GM21423 (cell line): ENCODE data around the gene AGTR1.
"Not testable (repeated sequence)": the region's sequence is repeated elsewhere in the genome, so short reads cannot be mapped to it uniquely, and the experiment has no call there.

ENCODE experiments used
- ATAC-seq: cut with Tn5 transposase; IDR thresholded peaks from one replicate; pipeline ENCODE4 v1.9.1; 2021; ENCODE audit warnings: mild to moderate bottlenecking, moderate library complexity; ENCODE audit not compliant: unreplicated experiment

The AGTR1 gene

DNA sequence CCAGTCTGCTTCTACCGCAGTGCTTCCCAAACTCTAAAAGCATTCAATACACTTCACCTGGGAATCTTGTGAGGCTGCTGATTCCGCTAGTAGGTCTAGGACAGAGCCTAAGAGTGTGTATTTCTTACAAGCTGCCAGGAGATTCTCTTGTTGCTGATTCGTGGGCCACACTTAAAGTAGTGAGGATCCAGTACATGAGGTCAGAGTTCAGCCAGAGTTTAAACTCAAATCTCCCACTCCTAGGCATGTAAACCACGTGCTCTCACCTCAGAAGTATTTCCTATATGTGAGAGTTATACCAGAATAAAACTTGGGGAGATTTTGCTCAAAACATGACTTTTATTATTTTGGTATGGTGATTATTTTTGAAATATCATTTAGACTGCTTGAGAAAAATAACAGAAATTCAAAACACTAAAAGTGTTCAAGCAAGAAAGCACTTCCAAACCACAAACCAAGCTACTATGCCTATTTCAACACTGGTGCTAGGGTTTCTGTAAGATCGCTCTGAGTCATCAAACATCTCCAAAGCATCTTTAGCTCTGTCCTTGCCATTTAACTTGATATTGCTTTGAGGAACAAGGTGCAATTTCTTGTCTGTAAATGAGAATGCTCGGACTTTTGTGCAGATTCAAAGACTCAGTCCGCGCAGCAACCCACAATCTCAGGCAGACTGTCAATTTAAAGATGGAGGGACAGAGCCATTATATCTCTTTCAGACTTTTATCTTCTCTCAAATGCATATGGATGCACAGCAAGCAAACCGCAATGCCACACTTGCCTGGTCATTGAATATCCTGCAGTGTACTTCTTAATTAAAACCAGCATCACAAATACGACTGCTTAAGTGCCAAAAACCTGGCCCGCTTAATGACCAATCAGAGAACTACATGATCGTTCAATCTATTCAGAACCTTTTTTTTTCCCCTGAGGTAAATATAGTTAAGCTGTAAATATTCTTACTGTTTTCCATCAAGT lies 59.8 kb downstream of the AGTR1 start:
- ATAC-seq, result no peak

DNA sequence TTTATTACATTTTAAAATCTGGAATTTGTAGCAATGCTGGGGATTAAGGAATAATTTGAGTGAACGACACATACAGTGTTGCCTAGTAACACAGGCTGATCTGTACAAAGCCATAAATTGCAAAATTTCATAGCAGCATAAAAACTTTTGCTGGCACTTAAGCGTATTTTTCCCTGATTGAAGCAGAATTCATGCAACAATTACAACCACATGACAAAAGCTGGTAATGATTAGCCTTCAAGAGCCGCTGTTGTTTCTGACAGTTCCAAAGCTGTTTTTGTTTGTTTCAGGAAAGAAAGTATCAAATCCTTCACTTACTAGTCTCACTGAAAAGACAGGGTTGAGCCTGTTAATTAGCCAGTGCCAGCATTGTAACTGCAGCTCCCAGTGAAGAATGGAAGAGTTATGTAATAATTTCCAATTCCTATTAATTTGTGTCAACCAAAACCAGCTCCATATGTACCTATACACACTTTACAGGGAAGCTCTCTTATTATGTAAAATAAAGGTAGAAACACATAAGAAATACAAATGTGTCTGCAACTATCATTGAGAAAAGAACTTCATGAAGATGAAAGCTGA lies 60.7 kb downstream of the AGTR1 start:
- no peak for ATAC-seq

DNA sequence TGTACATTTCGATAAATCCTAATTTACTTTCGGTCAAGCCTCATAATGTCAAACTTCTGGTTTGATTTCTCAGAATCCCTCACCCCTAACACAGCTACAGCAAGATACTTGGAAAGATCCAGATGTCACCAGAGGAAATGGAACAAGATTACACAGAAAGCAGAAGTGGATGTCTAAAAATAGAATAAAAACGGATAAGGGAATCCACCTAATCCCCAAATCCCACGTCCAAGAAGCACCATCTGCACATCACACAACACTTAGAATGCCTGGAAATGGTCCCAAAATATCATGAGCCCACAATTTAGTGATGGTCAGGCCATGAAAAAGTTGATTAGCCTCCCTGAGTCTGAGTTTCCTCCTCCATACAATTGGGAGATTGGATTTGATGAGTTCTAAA lies 61.7 kb downstream of the AGTR1 start:
- no peak for ATAC-seq

DNA sequence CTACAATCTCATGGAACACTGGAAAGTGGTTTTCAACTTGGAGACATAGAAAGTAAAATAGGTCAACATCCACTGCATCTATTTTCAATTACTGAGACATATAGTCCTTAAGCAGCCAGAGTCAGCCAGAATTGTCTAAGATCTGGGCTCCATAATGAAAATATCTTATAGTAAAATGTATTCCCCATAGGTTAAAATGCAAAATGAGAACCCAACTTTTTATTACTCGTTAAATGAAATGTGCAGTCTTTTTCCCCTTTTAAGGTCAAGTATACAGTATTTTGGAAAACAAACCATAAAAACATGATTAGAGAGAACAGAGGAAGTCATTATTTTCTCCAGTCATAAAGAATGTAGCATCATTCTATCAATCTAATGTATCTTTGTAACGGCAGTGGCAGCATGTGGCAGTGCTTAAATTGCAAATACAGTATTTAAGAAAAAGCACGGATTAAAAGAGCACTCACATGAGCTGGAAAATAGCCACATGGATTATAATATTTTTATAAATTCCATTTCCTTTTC lies 65.5 kb downstream of the AGTR1 start:
- ATAC-seq, result no peak

DNA sequence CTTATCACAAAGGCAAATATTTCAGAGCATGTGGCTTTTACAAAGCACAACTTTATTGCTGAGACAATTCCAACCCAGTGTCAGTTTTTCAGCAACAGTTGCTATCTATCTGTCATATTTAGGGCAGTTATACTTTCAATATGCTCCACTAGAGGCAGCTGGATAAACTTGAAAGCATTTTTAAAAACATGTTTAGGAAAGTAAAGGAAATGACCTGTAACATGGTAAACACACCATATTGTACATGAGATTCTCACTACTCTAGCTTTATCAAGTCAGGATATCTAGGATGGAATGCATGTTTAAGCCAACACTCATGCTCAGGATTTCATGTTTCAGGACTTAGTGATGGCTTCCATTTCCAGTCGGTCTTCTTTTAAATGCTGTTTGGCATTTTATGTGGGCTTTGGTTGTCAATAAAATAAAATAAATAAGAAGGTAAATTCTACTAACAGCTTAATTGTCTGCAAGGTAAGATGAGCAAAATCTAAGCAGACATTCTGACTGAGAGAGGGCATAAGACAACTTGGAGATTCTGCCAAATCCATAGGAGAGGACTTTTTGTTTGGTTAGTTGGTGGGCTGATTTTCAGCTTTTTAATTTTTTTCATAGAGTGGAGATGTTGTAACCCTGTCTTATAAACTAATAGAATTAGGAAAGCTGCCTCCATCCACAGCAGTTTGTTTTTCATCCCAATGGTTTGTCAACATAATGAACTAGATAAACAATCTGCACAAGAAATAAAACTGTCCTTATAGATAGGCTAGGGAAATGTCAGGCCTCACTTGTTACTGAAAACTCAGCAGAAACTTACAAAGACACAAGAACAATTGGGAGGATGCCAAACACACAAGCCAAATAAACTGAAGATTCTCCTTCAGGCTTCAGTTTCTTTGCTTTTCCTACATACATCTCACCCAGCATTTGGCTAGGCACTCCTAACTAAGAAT lies 66.6 kb downstream of the AGTR1 start:
- no peak for ATAC-seq

DNA sequence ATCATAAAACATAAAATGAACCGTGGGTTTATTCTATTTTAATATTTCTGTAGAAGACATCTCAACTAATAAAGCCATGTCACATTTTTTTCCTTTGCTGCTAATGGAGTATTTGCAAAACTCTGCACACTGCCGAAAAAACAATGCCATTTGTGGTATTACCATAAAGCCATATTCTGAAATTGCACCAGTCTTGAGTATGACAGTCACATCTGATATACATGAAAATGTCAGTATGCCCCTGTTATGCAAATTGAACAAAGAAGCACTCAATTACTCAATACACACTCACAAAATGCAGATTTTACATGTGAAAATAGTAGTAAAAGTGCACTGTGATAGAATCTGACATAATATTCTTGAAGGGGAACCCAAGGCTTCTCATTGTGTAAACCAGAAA lies 74.7 kb downstream of the AGTR1 start:
- ATAC-seq, result no peak

DNA sequence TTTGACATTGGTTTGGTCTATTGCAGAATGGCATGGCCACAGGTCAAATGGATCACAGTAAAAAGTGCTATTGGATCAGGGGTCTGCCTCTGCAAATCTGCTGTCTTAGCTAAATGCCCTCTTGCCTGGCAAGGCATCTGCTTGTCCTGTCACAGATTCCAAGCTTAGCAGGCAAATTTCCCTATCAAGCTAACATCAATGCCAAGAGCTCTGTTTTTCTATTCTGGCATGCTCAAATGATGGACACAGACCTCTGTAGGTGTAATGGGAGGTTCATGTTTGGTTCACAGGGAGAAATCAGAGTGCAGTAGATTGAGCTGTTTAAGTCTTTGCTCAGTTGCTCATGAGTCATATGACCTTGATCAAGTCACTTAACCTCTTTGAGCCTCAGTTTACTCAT lies 75.1 kb downstream of the AGTR1 start:
- ATAC-seq, result no peak

DNA sequence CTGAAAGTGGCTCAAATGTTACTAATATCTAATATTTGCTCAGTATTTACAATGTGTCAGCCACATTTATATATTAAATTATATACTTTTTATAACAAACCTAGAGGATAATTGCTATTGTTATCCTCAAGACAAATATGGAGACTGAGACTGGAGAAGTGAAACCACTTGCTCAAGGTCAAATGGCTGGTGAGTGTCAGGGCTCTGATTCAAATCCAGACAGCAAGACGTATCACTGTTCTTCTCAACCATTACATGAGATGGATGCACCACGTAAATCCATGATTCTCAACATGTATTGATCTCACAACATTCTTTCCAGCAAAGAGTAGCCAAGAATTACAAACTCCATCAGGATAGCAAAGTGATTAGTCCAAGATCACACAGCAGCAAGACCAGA lies 76.1 kb downstream of the AGTR1 start:
- no peak for ATAC-seq

DNA sequence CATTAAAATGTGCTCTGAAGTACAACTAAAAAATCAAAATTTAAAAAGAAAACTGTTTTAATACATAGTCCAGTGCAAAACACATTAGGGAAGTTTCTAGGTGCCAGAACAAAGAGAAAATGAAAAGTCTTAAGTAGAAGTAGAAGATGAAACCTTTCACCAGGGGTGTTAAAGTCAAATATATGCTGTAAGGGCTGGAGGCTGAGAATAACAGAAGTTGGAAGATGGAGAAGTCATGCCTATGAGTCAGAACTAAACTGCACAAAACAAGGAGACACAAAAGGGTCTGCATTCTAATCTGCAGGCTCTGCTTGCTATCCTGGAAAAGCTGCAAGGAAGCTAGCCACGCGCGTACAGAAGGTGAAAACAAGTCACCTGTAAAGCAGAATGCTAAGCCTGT lies 81.2 kb downstream of the AGTR1 start:
- no peak for ATAC-seq

DNA sequence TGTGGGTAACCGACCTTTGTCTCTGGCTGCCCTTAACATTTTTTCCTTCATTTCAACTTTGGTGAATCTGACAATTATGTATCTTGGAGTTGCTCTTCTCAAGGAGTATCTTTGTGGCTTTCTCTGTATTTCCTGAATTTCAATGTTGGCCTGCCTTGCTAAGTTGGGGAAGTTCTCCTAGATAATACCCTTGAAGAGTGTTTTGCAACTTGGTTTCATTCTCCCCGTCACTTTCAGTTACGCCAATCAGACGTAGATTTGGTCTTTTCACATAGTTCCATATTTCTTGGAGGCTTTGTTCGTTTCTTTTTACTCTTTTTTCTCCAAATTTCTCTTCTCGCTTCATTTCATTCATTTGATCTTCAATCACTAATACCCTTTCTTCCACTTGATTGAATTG lies 87.3 kb downstream of the AGTR1 start:
- not testable (repeated sequence) for ATAC-seq

DNA sequence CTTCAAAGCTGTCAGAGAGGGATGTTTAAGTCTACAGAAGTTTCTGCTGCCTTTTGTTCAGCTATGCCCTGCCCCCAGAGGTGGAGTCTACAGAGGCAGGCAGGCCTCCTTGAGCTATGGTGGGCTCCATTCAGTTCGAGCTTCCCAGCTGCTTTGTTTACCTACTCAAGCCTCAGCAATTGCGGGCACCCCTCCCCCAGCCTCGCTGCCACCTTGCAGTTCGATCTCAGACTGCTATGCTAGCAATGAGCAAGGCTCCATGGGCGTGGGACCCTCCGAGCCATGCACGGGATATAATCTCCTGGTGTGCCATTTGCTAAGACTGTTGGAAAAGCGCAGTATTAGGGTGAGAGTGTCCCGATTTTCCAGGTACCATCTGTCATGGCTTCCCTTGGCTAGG lies 88.5 kb downstream of the AGTR1 start:
- ATAC-seq, result not testable (repeated sequence)

DNA sequence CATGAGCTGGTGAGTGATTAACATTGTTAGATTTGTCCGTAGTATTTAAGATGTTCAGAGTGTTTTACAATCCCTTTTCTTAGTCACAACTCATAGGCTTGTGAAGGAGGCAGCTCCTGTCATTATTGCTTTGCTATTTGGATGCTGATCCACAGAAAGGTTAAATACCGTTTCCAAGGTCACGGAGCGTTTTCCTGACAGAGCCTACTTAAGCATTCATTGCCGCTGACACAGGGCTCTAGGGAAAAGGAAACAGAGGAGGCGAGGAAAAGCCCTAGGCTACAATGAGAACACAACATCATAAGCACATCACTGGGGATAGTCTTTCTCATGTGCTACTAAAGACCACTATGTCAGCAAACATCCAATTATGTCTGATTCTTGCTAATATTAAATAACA lies 91.4 kb downstream of the AGTR1 start:
- ATAC-seq, result no peak

DNA sequence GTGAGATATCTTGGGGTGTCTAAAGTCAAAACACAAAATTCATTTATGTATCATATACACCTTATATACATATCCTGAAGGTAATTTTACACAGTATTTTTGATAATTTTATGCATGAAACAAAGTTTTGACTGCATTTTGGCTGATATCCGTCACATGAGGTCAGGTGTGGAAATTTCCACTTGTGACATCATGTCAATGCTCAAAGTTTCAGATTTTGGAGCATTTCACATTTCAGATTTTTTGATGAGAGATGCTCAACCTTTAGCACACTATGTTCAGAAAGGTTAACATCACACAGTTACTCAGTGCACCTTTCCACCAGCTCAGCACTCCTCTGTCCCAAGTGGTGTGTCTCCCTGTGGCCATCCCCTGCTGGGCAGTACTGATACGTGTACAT lies 92.2 kb downstream of the AGTR1 start:
- no peak for ATAC-seq

DNA sequence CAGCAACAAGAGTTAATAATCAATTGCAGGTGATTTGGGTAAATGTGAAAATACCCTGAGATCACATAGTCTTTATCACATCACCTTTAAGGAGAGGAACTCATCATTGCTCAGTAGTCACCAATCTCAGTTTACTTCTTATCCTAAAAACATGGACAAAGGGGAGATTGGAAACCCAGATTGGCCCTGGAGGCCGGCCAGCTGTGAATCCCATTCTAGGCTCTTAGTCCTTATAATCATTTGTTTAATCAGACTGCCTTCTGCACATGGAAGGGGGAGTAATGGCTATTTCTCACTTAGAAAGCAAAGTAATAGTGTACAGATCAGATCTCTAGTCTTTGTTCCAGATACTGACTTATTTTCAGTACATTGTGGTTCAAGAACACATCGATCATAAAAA lies 92.7 kb downstream of the AGTR1 start:
- ATAC-seq, result no peak

DNA sequence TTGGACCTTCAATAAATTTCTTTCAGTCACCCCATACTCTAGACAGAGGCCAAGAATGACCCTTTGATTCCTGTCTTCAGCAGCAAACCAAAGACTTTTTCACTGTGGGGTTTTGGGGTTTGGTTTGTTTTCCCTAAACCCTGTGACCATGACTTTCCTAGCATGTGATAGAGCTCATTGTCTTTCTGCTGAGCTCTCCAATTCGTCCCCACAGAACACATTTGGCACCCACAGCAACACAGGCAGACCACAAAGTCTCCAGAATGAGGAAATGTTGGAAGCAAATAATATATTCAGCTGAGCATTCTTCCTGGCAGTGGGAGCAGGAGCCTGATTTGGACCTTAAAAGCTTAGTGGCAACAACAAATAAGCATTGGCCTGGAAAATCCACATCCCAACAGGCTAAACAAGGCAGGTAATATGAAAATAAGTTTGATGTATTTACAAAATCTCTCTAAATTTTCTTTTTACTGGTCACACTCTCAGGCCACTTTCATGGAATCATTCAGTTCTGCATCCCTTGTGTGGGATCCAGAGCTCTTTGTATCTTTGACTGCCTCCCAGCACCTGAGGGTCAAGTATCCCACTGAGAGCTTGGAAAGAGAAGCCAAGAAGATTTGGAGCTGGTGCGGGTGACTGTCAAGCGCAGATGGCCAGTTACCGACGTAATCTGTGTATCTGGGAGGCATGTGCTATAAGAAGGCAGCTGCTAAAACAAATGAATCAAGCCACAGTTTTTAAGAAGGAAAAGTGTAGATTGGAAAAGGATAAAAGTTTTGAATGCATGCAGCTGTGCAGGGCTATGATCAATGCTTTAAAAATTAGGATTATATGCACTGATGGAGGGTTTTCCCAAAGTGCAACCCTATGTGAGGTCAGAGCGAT lies 93.4 kb downstream of the AGTR1 start:
- no peak for ATAC-seq

DNA sequence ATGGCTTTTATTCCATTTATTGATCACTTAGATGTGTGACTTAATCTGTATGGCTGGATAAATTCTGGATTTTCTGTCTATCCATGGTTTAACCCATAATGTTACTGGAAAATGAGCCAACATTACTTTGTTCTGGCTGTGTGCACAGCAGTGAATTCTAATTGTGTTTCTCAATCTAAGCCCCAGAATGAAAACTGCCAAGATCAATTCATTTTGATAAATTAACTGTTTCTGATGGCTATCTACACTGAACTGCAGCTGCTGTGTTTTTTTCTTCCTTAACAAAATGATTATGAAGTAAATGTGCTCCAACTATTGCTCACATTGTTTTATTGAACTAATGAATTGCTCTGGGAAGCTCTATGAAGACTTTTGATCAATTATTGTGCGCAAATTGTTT lies 94.2 kb downstream of the AGTR1 start:
- ATAC-seq, result no peak

DNA sequence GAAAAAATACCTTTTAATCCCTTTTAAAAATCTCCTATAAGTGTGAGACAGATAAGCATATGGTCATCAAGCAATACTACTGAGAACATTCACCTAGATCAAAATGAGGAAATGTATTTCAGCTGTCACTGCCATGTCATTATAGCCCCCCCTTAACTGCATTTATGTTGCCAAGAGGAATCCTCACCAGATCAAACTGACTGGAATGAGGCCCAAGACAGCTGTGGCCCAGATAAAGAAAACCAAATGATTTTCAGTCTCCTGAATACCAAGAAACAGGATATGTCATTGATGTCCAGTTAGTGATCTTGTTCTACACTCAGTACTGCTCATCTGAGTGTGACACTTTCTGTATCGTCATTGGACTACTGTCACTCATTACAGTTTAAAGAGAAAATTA lies 94.8 kb downstream of the AGTR1 start:
- ATAC-seq, result no peak
